Measurements from ENCODE around the gene MAML3.

DNA sequence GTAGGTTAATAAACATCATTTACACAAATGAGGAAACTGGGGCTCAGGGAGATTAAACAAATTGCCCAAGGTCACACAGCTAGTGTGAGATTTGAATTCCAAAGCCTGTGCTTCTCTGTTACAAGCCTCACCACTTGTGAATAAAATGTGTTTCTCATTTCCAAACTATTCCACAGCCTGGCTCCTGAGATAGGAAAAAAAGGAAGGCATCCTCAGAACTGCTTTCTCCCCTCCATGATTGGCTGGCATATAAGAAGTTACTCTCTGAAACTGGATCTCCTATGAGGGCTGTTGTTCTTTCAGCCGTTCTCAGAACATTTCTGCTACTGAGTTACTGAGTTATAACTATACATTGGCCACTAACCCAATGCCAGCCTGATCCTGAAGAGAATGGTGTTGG lies 237.9 kb downstream of the MAML3 start:
- TF ChIP-seq CTCF (IDR thresholded peaks at IDR 0.05; ENCODE audit: low read depth, low read length) (no peak), POLR2A (IDR thresholded peaks at IDR 0.05; ENCODE audit: extremely low read depth, insufficient read length) (no peak), MYC (IDR thresholded peaks at IDR 0.05; ENCODE audit: low read depth, low read length) (no peak)

Data from NB4 (cell line).